ENCODE measurements around the gene B4GALT2.

The B4GALT2 gene

DNA sequence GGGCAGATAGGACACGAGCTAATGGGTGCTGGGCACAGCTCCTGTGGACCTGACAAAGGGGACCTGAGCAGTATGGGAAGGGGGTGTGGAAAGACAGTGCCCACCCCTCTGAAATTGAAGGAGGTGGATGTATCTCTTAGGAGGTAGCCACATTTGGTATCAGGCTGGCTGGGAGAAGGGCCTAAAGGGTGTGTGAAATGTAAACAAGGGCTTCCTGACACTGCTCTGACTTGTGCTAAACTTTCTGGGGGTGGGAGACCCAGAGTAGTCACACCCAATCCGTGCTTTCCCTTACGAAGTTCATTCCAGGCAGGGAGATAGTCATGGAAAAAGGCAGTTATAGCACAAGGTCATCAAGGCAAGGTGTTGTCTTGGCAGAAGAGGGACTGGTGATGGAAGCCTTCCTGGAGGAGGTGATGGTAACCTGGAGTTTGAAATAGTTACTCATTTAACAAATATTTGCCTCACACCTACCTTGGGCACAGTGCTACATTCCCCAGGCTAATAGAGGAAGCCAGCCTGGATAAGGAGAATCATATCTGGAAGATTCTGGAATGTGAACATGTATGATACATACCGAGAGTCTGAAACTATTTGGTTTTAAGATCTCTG is 7.1 kb downstream of the B4GALT2 start:
- no peak for DNase-seq

DNA sequence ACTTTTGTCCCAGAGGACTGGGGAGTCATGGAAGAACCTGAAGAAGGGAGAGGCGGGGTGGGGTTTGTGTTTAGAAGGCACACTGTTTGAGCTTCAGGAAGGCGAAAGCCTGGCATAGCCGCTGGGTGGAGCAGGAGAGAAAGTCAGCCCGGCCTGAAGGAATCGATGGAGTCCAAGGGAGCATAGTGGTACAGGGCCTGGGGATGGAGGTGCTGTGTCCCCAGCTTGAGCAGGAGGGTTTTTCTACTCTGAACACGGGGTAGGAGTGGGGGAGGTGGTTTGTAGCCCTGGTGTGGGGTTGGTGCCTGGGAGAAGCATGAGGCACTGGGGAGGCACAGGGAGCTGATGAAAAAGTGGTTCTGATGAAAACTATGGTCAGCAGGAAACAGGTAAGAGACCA is 7.7 kb downstream of the B4GALT2 start:
- no peak for DNase-seq

DNA sequence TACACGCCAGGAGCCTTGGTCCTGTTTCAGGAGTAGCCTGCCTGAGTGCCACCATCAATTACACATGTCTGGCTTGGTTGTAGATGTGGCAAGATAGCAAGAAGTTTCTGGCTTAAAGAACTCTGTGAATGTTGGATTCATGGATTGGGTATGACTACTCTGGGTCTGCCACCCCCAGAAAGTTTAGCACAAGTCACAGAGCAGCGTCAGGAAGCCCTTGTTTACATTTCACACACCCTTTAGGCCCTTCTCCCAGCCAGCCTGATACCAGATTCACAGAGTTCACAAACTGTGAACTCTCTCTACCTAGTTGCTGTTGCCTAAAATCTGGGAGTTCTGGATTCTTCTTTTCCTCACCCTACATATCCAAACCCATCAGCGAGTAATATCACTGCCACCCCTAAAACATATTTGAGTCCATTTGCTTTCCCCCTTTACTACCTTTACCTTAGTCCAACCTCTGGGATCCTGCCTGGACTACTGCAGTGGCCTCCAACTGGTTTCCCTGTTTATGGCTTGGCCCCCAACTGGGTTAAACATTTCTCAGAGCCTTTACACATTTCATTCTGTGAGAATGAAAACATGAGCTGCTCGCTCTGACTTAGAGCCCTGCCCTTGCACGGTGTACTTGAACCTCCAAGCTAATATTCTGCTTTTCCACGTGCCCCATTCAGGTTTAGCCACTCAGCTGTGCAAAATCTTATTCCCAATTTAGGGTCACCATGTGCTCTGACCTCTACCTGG is 8.3 kb downstream of the B4GALT2 start:
- no peak for DNase-seq

DNA sequence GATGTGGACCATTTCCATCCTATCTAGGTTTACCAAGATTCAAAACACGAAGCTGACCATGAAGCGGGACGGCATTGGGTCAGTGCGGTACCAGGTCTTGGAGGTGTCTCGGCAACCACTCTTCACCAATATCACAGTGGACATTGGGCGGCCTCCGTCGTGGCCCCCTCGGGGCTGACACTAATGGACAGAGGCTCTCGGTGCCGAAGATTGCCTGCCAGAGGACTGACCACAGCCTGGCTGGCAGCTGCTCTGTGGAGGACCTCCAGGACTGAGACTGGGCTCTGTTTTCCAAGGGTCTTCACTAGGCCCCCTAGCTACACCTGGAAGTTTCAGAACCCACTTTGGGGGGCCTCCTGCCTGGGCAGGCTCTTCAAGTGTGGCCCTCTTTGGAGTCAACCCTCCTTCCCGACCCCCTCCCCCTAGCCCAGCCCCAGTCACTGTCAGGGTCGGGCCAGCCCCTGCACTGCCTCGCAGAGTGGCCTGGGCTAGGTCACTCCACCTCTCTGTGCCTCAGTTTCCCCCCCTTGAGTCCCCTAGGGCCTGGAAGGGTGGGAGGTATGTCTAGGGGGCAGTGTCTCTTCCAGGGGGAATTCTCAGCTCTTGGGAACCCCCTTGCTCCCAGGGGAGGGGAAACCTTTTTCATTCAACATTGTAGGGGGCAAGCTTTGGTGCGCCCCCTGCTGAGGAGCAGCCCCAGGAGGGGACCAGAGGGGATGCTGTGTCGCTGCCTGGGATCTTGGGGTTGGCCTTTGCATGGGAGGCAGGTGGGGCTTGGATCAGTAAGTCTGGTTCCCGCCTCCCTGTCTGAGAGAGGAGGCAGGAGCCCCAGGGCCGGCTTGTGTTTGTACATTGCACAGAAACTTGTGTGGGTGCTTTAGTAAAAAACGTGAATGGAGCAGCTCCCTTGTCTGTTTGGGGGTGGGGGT is 11.5 kb downstream of the B4GALT2 start:
- DNase-seq, result no peak

DNA sequence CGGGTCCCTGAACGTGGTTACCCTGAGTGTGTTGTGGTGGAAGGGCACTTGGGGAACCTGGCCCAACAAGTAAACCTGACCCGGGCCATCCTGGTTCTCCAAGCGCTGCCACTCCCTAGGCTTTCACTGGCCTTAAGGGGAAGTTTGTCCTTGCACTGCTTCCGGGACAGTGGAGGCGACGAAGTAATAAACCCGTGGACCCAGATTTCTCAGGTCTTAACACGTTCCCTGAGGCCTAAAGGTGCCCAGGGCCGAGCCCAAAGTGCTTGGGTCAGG is 12.1 kb downstream of the B4GALT2 start:
- DNase-seq, result no peak

DNA sequence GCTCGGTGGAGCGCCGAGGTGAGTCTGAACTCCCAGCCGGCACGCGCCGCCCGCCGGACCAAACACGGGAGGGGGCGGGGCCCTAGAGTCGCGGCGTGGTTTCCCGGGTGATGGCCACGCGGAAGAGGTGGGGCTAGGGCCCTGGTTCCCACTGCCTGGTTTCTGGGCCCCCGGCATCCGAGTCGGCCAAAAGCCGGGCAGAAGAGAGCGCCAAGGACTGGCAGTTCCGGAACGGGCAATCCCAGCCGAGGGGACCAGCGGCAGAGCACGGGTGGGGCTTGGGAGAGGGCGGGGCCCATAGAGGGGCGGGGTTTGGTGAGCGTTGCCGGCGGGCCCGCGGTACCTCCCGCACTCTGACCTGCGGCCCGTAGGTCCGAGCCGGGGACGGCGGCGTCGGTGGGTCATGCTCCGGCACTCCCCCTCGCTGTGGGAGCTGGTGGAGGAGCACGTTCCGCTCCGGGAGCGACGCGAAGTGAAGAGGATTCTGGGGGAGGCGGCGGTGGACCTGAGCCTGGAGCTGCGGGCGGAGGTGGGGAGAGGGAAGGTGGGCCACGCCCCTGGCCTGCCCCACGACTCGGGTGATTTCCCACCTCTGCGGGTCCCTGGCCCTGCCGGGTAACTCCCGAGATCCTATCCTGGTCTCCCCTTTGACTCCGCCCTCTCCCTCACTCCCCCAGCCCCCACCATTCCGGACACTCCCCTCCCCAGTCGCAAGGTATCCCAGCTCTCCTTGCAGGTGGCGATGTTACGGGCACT is 12.6 kb downstream of the B4GALT2 start, which contains the start of gene CCDC24:
Gene CCDC24 (plus strand): TSS at position 124 of the 756 bp plus-strand sequence. CDS start 280 bp downstream, at position 404.
- peak; percentile 19 for DNase-seq

DNA sequence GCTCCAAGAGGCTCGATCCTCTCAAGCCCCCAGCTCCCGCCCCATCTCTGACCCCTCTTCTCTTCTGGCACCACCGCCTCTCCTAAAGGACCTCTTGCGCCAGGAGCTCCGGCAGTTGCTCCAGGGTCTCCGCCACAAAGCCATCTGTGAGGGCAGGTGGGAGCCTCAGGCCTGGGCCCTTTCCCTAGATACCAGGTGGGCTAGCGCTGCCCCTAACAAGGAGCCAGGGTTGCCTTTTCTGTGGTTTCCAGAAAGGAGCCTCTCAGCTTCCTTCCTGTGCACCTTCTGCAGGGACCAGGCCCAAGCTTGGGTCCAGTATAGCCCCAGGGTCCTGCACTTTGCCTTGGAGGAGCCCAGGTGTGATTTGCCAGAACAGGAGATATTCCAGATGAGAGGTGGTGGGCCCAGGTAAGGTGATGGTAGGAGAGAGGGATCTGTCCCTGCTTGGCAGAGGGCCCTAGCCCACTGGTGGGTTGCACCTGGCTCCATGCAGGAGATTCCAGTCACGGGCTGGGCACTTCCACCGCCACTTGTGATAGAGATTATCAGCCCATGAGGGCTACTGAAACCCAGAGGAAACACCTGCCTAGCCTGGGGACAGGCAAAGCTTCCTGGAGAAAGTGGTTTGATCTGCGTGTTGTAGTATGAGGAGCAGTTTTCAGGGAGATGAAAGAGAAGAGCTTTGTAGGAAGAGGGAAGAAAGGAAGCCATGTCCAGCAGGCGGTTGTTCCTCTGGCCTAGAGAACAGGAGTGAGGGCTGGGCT is 13.4 kb downstream of the B4GALT2 start:
- DNase-seq, result no peak

DNA sequence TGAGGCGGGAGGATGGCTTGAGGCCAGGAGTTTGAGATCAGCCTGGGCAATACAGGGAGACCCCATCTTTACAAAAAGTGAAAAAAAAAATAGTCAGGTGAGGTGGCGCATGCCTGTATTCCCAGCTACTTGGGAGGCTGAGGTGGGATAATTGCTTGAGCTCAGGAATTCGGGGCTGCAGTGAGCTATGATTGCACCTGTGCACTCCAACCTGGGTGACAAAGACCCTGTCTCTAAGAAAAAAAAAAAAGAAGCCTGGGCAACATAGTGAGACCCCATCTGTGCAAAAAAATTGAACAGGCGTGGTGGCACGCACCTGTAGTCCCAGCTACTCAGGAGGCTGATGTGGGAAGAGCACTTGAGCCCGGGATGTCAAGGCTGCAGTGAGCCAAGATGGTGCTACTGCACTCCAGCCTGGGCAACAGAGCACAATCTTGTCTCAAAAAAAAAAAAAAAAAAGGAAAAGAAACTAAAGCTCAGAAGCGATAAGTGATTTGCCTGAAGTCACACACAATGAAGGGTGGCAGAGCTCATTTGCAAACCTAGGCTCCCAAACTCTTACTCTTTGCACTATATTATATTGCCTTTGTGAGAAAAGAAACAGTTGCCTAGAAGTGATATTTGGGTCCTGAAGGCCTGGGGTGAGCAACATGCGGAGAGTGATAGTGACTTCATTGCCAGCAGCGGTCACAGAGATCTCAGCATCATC is 14.3 kb downstream of the B4GALT2 start:
- no peak for DNase-seq

DNA sequence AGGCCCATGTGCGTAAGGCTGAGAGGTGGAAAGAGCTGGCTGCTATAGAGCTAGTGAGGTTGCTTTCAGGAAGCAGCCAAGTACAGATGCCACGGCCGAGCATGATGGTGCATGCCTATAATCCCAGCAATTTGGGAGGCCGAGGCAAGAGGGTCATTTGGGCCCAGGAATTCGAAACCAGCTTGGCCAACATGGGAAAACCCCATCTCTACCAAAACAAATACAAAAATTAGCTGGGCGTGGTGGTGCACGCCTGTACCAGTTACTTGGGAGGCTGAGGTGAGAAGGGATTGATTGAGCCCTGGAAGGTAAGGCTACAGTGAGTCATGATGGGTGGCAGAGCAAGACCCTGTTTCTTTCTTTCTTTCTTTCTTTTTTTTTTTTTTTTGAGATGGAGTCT is 15.1 kb downstream of the B4GALT2 start:
- DNase-seq, result no peak

DNA sequence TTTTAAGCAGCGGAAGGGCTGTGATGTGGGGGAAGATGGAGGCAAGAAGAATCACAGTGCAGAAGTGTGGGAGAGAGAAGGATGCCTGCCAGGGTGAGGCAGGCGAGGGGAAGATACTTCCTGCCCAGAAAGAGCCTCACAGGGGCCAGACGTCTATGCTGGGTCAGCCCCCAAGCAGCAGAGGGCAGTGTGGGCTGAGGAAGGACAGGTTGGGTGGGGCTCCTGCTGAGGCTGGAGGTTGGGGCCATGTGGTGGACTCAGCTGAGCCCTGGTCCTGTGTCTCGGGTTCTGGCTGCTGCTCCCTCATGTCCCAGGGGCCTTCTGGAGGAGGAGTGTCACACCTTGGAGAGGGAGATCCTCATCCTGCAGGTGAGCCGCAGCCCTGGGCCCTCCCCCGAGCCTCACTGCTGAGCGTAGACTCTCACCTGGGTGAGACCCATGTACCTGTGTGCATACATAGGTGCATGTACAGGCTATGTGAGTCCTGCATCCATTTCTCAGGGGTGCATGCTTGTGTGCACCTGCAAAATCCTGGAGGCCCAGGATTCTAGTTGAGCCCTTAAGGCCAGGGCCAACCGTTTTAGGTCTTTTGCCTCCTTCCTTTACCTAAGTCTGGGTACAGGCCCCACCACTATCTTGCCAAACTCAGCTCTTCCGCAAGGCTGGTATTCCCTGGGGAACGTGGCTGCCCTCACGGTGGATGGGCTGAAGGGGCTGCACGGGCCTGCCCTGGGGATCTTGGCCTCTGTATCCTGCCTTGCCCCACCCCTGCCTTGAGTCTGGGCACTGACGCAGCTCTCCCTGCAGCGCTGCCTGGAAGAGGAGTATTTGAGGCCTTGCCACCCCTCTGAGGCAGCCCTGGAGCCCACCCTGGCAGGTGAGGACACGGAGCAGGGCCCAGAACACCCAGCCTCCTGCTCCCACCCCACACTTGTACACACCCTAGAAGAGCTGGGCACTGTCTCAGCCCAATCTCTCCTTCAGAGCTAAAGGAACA is 16.1 kb downstream of the B4GALT2 start:
- peak; percentile 12 for DNase-seq

DNA sequence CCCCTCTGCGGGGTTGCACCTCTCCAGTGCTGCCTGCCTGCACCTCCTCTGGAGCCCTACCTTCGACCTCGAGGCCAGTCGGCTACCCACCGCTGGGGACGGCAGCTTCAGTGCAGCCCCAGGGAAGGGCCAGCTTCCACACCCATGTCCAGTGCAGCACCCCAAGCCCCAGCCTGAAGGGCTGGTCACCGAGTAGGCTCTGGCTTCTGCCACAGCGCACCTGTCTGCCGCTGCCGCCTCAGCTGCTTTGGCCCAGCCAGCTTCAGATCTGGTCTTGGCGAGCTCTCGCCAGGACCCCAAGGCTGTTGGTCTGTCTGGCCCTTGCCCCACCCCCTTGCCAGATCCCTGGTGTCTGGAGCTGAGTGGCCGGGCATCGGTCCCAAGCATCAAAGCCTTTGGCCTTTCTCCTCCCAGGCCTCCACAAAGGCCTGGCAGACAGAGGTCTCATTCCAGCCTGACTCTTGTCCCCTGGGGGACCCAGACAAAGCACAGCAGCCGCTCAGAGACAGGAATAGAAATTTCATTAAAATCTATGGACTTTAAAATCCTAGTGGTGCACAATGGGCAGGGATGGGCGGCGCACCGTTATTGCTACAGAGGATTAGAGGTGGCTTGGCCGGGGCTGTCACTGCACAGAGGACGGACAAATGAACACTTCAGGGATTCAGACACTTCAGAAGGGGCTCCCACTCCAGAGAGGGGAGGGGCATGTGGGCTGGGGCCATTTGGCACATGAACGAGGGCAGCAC is 17.1 kb downstream of the B4GALT2 start:
- DNase-seq, result no peak

DNA sequence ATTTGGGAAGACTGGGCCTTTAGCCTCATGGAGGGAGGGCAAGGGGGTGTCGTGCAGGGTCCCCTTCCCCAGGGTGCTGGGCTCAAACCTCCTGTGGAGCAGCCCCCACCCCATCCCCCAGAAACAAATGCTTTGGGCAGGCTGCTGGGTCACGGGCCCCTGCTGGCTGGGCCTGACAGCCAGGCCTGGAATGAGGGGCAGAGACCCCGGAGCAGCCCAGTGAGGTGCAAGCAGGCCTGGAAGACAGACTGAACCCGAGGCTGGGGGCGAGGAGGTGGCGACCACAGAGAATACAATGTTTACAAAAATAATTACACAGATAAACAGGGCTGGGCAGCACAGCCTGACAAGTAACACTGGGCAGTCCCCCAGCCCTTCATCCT is 17.7 kb downstream of the B4GALT2 start:
- no peak for DNase-seq

DNA sequence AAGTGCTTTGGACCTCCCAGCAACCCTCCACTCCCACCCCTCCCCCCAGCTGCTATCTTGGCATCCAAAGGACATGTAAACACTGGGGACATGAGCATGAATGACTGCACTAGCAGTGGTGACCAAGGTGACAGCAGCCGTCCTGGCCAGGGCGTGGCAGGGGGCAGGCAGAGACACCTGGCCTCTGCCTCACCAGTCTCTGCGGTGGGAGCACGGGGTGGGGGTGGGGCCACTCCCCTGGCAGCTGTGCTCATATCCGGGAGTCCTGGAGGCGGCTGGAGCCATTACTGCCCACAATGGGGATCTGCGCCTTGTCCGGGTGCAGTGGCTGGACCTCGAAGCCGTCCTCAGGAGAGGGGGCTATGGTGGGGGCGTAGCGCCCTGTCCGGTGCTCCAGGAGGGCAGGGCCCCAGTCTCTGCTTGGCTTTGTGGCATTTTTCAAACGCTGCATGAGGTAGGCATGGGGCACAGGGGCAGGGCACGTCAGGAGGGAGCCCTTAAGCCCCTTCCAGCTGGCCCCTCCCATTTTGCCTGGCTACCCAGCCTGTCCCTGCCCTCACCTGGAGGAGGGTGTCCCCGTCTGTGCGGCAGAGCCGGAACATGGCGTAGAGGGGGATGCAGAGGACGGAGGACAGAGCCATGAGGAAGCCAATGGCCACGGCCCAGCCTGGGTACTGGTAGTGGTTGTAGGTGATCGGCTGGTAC is 18.4 kb downstream of the B4GALT2 start:
- peak; percentile 30 for DNase-seq

DNA sequence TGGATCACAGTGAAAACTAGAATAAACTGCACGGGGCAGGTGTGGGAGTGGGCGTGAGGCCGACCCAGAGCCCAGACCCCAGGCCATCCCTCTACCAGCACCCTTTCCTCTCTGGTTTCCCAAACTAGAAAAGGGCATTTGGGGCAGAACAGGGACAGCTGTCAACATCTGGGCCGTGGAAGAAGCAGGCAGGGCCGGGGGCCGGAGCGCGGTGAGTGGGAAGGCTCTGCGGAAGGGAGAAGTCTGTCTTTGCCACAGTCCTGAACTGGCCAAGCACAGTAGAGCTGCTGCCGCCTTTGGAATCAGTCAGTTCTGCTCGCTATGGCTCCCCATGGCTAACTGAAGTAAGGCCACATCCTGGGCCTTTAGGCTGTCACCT is 19.0 kb downstream of the B4GALT2 start:
- no peak for DNase-seq

DNA sequence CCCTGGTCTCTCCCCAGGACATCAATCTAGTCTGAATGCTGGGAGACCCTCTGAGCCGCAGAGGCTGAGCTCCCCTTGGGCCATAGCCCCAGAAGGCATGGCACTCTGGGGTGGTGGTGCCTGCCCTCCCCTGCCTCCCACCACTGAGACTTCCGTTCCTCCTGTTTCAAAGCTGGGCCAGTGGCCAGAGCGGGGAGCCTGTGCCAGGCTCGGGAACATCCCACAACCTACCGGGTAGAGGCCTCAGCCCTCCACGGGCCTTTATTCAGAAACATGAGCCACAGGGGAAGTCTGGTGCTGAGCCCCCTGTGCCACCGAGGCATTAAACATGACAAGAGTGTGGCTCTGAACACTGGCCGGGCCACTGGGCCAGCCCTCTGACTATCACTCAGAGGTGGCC is 20.4 kb downstream of the B4GALT2 start:
- DNase-seq, result no peak

DNA sequence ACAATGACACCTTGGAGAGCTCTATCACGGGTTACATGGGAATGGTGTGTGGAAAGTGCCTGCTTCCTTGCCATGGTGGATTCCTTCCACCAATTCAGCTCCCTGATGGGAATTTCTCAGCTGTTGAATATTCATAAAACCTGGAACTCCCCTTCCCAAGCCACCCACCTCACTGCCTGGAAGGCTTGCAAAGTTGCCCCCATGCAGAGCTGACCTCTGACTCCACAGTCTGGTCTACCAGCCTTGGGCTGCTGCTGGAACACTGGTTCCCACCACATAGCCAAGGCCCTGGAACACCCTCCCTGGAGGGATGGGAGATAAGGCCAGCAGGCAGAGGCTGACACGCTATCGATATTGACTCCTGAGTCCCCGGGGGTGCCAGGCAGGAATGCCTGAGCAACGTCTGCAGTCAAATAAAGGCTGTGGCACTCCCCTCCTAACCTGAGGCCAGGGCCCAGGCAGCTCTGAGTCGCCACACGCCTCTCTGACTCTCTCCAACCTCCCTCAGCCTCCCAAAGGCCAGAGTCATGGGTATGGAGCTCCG is 21.2 kb downstream of the B4GALT2 start:
- DNase-seq, result no peak

DNA sequence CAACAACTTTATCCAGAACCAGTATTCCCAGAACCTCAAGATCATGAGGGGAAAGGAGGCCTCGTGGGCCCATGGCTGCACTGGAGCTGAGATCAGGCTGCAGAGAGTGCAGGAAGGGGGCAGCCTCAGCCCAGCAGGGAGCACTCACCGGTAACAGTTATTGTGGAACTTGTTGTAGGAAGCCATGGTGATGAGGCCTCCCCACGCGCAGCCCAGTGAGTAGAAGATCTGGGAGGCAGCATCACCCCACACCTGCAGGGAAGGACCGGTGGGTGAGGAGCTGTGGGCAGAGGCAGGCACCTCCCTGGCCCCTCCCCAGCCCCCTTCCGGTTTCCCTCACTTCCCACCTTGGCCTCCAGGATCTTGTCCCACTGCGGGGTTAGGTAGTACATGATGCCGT is 23.2 kb downstream of the B4GALT2 start:
- no peak for DNase-seq

DNA sequence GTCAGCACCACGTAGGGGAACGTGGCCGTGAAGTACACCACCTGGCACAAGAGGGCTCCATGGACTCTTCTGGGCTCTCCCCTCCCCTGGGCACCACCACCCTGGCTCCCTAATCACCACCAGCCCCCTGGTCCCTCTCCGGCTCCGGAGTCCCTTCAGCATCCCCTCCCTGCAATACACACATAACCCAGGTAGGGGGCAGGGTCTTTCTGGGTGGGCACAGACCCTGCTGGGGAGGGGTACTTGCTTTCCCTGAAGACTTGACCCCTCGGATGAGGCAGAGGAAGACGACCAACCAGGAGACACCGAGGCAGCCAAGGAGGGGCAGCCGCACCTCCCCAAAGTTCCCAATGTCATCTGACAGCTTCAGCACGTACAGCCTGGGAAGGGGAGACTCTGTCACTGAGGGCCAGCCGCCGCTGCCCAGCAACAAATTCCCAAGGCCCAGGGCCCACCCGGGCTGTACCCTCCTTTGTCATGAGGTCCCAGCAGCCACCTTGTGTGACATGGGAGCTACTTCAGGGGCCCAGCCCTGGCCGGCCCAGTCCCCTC is 23.7 kb downstream of the B4GALT2 start:
- no peak for DNase-seq
